PC-9 (cell line): ENCODE results near the gene RGSL1. TPM values are rescaled to one million over a fixed set of nuclear protein-coding genes. Genes with fewer than 3 reads are reported as not detected.

Experiments used
- BruUV-seq: library from RNA; stranded (reverse); fragments of 400-500 nt; replicated peaks from 2 replicates; lab custom pipeline; 2021; lab: Mats Ljungman, UMichigan
- CTCF ChIA-PET: fragments of 300-600 bp; sonication (Branson Sonifier 250); formaldehyde crosslinking; loops from one replicate; lab custom pipeline; 2022; ENCODE audit warnings: antibody characterized with exemption; lab: Charles Lee
- POLR2A ChIA-PET: fragments of 300-600 bp; sonication (Branson Sonifier 250); formaldehyde crosslinking; loops from one replicate; lab custom pipeline; 2022; ENCODE audit warnings: antibody characterized with exemption; ENCODE audit not compliant: unreplicated experiment; lab: Charles Lee
- DNase-seq, 2 experiments: peaks; one replicate each; pipeline versions ENCODE4 v3.0.0 to v3.0.0-alpha.2; 2015 to 2022; ENCODE audit warnings: mixed read lengths in 1 of 2
- H2AFZ ChIP-seq: fragments of 200-600 bp; sonication (generic); 2 replicates; pipeline ENCODE4 v1.8.1; 2017; ENCODE audit warnings: antibody characterized with exemption
- H3F3A ChIP-seq: fragments of 200-600 bp; sonication (generic); 2 replicates; pipeline ENCODE4 v1.8.1; 2017; ENCODE audit warnings: antibody characterized with exemption, mild to moderate bottlenecking, low read depth; ENCODE audit not compliant: insufficient read depth
- H3K27ac ChIP-seq: fragments of 200-600 bp; sonication (generic); 2 replicates; pipeline ENCODE4 v1.6.1; 2016; ENCODE audit warnings: mixed run types
- H3K27me3 ChIP-seq: fragments of 200-600 bp; sonication (generic); 2 replicates; pipeline ENCODE4 v1.6.1; 2016; ENCODE audit warnings: low read depth, mixed run types; ENCODE audit not compliant: insufficient read depth
- H3K36me3 ChIP-seq: fragments of 200-600 bp; sonication (generic); 2 replicates; pipeline ENCODE4 v1.6.1; 2016; ENCODE audit warnings: low read depth, mixed run types
- H3K4me1 ChIP-seq: fragments of 200-600 bp; sonication (generic); replicated peaks from 2 replicates; pipeline ENCODE4 v1.6.1; 2016; ENCODE audit warnings: mixed run types; ENCODE audit not compliant: insufficient read depth
- H3K4me2 ChIP-seq: fragments of 200-600 bp; sonication (generic); 2 replicates; pipeline ENCODE4 v1.6.1; 2017; ENCODE audit warnings: mixed run types
- H3K4me3 ChIP-seq: fragments of 200-600 bp; sonication (generic); 2 replicates; pipeline ENCODE4 v1.6.1; 2016; ENCODE audit warnings: mixed run types
- H3K79me2 ChIP-seq: fragments of 200-600 bp; sonication (generic); 2 replicates; pipeline ENCODE4 v1.6.1; 2017; ENCODE audit warnings: low read depth, mixed run types
- H3K9me2 ChIP-seq: fragments of 200-600 bp; sonication (generic); 2 replicates; pipeline ENCODE4 v1.8.1; 2017; ENCODE audit warnings: mild to moderate bottlenecking; ENCODE audit not compliant: insufficient read depth
- H3K9me3 ChIP-seq: fragments of 200-600 bp; sonication (generic); 2 replicates; pipeline ENCODE4 v1.8.1; 2016; ENCODE audit warnings: low read depth; ENCODE audit not compliant: insufficient read depth
- H4K20me1 ChIP-seq: fragments of 200-600 bp; sonication (generic); 2 replicates; pipeline ENCODE4 v1.8.1; 2017; ENCODE audit not compliant: insufficient read depth
- EZH2 ChIP-seq: fragments of 200-600 bp; sonication (generic); IDR thresholded peaks from 2 replicates; pipeline ENCODE4 v1.8.0; 2017; ENCODE audit warnings: antibody characterized with exemption, low read depth
- intact Hi-C: fragments of 100-400 bp; cut with micrococcal nuclease; formaldehyde crosslinking; loops from one replicate; pipeline ENCODE4 v1.10.0; 2022; ENCODE audit not compliant: unreplicated experiment
- total RNA-seq: library from RNA; stranded (reverse); gene quantifications from 2 replicates; pipeline ENCODE4 v1.2.3, GENCODE V29; 2021
- TF ChIP-seq, protein P1 (sequence below): fragments of 200-600 bp; sonication (generic); conservative IDR thresholded peaks from 2 replicates; pipeline ENCODE4 v1.6.1; 2017; ENCODE audit warnings: mixed run types, antibody characterized with exemption, mild to moderate bottlenecking, moderate library complexity

The RGSL1 gene
- total RNA-seq, 1 experiment from 2014 or later, result not detected

DNA sequence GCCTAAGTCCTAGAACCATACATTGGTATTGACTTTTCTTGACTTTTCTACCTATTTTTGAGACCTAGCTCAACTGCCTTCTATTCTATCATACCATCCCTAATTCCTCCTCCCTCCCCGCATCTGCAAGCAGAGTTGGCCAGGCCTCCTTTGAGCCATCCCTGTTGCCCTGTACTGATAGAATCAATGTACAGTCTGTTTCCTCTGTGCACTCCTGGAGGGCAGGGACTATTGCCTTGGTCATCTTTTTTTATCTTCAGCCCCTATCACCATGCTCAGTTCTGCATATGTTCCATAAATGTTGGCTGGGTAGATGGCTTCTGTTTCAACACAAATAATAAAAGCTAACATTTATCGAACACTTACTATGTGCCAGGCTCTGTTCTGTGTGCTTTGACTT lies 158.3 kb downstream of the RGSL1 start:
- H3K9me3 ChIP-seq, result no peaks in the 10 kb centered on the region
- no peaks in the 10 kb centered on the region for H3K27me3 ChIP-seq
- no peak overlapping the region for H2AFZ ChIP-seq
- H4K20me1 ChIP-seq, result no peaks in the 10 kb centered on the region
- POLR2A ChIA-PET, result no interaction called here
- TF ChIP-seq EZH2, result no peak
- no peak for DNase-seq
- intact Hi-C loops, result no loop called here
- H3K9me2 ChIP-seq, result no peaks in the 10 kb centered on the region
- H3K79me2 ChIP-seq, result no peaks in the 10 kb centered on the region
- no peaks in the 10 kb centered on the region for H3K36me3 ChIP-seq
- BruUV-seq, result no TSS peak
- H3K4me2 ChIP-seq, result no peak overlapping the region
- no peak overlapping the region for H3K27ac ChIP-seq
- peaks cover 9% of the 10 kb centered on the region for H3K4me1 ChIP-seq
- H3F3A ChIP-seq, result no peaks in the 10 kb centered on the region
- no peak overlapping the region for H3K4me3 ChIP-seq
- CTCF ChIA-PET, result no interaction called here

DNA sequence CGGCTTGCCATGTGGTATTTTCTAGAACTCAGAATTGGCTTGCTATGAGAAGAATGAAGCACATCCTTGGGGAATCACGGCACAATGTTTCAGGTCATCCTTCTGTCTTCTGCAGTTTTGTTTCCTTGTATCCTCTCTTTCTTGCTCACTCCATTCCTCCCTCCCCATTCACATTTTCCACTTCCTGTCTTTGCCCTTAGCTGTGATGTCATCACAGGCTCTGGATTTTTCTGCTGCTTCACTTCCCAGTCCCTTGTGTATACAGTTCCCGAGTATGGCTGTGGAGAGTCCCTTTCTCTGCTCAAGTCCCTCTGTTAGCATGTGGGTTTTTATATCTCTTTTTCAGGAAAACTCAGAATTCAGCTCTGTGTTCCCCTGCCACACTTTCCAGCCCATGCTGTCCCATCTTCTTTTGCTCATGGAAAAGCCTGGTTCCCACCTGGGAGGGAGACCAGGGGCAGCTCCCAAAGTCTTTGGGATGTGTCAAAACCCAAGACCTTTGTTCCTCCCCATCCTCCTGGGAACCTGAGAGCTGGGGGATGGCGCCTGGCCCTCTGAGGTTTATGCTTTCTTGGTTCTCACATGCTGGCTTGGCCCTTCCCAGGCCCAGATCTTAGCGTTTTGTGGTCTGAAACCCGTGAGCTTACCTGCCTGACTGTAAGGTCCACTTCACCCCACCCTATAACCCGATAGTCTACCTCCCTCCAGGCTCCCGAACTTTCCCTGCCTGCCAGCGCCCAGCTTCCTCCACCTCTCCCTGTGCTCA lies 159.1 kb downstream of the RGSL1 start:
- H3K27me3 ChIP-seq, result no peaks in the 10 kb centered on the region
- H3K27ac ChIP-seq, result no peak overlapping the region
- H2AFZ ChIP-seq, result no peak overlapping the region
- no peaks in the 10 kb centered on the region for H3K79me2 ChIP-seq
- no peaks in the 10 kb centered on the region for H3K9me3 ChIP-seq
- no peaks in the 10 kb centered on the region for H3K36me3 ChIP-seq
- H3K4me1 ChIP-seq, result peaks cover 4% of the 10 kb centered on the region
- intact Hi-C loops, result no loop called here
- TF ChIP-seq, protein P1, sequence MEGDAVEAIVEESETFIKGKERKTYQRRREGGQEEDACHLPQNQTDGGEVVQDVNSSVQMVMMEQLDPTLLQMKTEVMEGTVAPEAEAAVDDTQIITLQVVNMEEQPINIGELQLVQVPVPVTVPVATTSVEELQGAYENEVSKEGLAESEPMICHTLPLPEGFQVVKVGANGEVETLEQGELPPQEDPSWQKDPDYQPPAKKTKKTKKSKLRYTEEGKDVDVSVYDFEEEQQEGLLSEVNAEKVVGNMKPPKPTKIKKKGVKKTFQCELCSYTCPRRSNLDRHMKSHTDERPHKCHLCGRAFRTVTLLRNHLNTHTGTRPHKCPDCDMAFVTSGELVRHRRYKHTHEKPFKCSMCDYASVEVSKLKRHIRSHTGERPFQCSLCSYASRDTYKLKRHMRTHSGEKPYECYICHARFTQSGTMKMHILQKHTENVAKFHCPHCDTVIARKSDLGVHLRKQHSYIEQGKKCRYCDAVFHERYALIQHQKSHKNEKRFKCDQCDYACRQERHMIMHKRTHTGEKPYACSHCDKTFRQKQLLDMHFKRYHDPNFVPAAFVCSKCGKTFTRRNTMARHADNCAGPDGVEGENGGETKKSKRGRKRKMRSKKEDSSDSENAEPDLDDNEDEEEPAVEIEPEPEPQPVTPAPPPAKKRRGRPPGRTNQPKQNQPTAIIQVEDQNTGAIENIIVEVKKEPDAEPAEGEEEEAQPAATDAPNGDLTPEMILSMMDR, result no peak
- TF ChIP-seq EZH2, result no peak
- no peak overlapping the region for H3K4me2 ChIP-seq
- ChIA-PET CTCF (no interaction called here), POLR2A (no interaction called here)
- H4K20me1 ChIP-seq, result no peaks in the 10 kb centered on the region
- H3K9me2 ChIP-seq, result no peaks in the 10 kb centered on the region
- H3F3A ChIP-seq, result no peaks in the 10 kb centered on the region
- H3K4me3 ChIP-seq, result no peak overlapping the region
- DNase-seq, result no peak
- no TSS peak for BruUV-seq

Other genes with a start within 250 kb of the RGSL1 start
- gene GLUL, start 58.4 kb upstream of the RGSL1 start, total RNA-seq, result 335 and 348 TPM in 2 replicates
- not detected in 2 replicates for gene TEDDM1, start 49.5 kb upstream of the RGSL1 start, total RNA-seq
- gene RNASEL, start 139.1 kb downstream of the RGSL1 start, total RNA-seq, result 4.9 and 6.3 TPM in 2 replicates
- gene RGS16, start 154.2 kb downstream of the RGSL1 start, total RNA-seq, result 0.25 TPM in 1 of 2 replicates, not detected in the other
- gene RGS8, start 234.4 kb downstream of the RGSL1 start, total RNA-seq, result not detected in 2 replicates